HepG2 (cell line): ENCODE data around the gene YKT6.

ENCODE experiments used
- PAX8 ChIP-seq: sonication (generic); formaldehyde crosslinking; IDR thresholded peaks from 2 replicates; pipeline ENCODE4 v1.8.0; 2022; ENCODE audit warnings: mild to moderate bottlenecking, missing genetic modification reagents, borderline replicate concordance
- POLR2A ChIP-seq, 2 experiments: IDR thresholded peaks; 2 replicates each; pipeline ENCODE4 v1.6.1; 2011; ENCODE audit warnings: low read depth in 2 of 2, low read length in 2 of 2, mild to moderate bottlenecking in 1 of 2, moderate library complexity in 1 of 2; ENCODE audit not compliant: insufficient read depth in 1 of 2
- TCF7L2 ChIP-seq: IDR thresholded peaks from 2 replicates; pipeline ENCODE4 v1.6.1; 2011; ENCODE audit warnings: mild to moderate bottlenecking, low read depth, low read length, moderate library complexity
- USF2 ChIP-seq, 2 experiments: sonication (generic) in 1 of 2; formaldehyde crosslinking in 1 of 2; IDR thresholded peaks; 2 replicates each; pipeline versions ENCODE4 v1.5.1 to v1.6.1; 2011 to 2020; ENCODE audit warnings: borderline replicate concordance in 1 of 2, low read depth in 1 of 2, low read length in 1 of 2, mild to moderate bottlenecking in 1 of 2, missing genetic modification reagents in 1 of 2, moderate library complexity in 1 of 2
- TF ChIP-seq, protein P1 (sequence below), 2 experiments: IDR thresholded peaks; 2 replicates each; pipeline ENCODE4 v1.6.1; 2011 to 2012; ENCODE audit warnings: low read length in 2 of 2, borderline replicate concordance in 1 of 2, low read depth in 1 of 2, mild to moderate bottlenecking in 1 of 2, moderate library complexity in 1 of 2

- no peak for TF ChIP-seq POLR2A (IDR thresholded peaks at IDR 0.05; ENCODE audit: insufficient read depth in 1 of 2, low read depth in 2 of 2, low read length in 2 of 2)
- TF ChIP-seq, protein P1, sequence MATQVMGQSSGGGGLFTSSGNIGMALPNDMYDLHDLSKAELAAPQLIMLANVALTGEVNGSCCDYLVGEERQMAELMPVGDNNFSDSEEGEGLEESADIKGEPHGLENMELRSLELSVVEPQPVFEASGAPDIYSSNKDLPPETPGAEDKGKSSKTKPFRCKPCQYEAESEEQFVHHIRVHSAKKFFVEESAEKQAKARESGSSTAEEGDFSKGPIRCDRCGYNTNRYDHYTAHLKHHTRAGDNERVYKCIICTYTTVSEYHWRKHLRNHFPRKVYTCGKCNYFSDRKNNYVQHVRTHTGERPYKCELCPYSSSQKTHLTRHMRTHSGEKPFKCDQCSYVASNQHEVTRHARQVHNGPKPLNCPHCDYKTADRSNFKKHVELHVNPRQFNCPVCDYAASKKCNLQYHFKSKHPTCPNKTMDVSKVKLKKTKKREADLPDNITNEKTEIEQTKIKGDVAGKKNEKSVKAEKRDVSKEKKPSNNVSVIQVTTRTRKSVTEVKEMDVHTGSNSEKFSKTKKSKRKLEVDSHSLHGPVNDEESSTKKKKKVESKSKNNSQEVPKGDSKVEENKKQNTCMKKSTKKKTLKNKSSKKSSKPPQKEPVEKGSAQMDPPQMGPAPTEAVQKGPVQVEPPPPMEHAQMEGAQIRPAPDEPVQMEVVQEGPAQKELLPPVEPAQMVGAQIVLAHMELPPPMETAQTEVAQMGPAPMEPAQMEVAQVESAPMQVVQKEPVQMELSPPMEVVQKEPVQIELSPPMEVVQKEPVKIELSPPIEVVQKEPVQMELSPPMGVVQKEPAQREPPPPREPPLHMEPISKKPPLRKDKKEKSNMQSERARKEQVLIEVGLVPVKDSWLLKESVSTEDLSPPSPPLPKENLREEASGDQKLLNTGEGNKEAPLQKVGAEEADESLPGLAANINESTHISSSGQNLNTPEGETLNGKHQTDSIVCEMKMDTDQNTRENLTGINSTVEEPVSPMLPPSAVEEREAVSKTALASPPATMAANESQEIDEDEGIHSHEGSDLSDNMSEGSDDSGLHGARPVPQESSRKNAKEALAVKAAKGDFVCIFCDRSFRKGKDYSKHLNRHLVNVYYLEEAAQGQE (IDR thresholded peaks at IDR 0.05; ENCODE audit: borderline replicate concordance in 1 of 2, low read depth in 1 of 2, low read length in 2 of 2) = no peak
- TF ChIP-seq PAX8 (CRISPR knock-in tag) = no peak
- TF ChIP-seq TCF7L2 = no peak
- TF ChIP-seq USF2 (IDR thresholded peaks at IDR 0.05; ENCODE audit: low read depth, low read length) = no peak
- TF ChIP-seq USF2 (CRISPR knock-in tag; IDR thresholded peaks at IDR 0.05; ENCODE audit: borderline replicate concordance) = no peak
These were observed 37.2 kb upstream of the YKT6 start for GRCh38 chr7:44163591-44163990.
